NT2/D1 (cell line): ENCODE measurements around the gene STAT4.

Experiments
- YY1 ChIP-seq: IDR thresholded peaks from 2 replicates; pipeline ENCODE4 v1.6.1; 2011; ENCODE audit not compliant: insufficient read length, insufficient read depth
- ZNF274 ChIP-seq: IDR thresholded peaks from 2 replicates; pipeline ENCODE4 v1.6.1; 2011; ENCODE audit warnings: mild to moderate bottlenecking, low read depth, low read length

GRCh38 chr2:191169456-191170300 lies 18.9 kb upstream of the STAT4 start:
- TF ChIP-seq YY1 = no peak
- TF ChIP-seq ZNF274 = no peak
